Psoas muscle (tissue), 8 donors: ENCODE results near the gene PRPF8. TPM values are rescaled to one million over a fixed set of nuclear protein-coding genes. Genes with fewer than 3 reads are reported as not detected.

Experiments
- ATAC-seq, 4 donors: fragments of 200-7000 bp; cut with Tn5 transposase; one replicate each; pipeline ENCODE4 v1.9.1; 2020; ENCODE audit warnings: moderate library complexity in 3 of 4, mild to moderate bottlenecking in 2 of 4
- DNase-seq, 2 donors: peaks; one replicate each; pipeline ENCODE4 v3.0.0-alpha.2; 2020
- H3K27ac ChIP-seq: fragments of 200-600 bp; one replicate; pipeline ENCODE4 v1.8.0; 2022
- H3K27me3 ChIP-seq, 3 donors: fragments of 200-600 bp in 1 of 3; one replicate each; pipeline versions ENCODE4 v1.6.1 to v1.8.0; 2013 to 2022; ENCODE audit warnings: low read length in 2 of 3, mild to moderate bottlenecking in 2 of 3, moderate library complexity in 1 of 3; ENCODE audit not compliant: insufficient read depth in 3 of 3
- H3K36me3 ChIP-seq, 2 donors: fragments of 200-600 bp in 1 of 2; one replicate each; pipeline versions ENCODE4 v1.6.1 to v1.8.0; 2013 to 2022; ENCODE audit warnings: low read depth in 1 of 2, mild to moderate bottlenecking in 1 of 2, moderate library complexity in 1 of 2; ENCODE audit not compliant: insufficient read depth in 1 of 2
- H3K4me1 ChIP-seq: fragments of 200-600 bp; one replicate; pipeline ENCODE4 v1.8.0; 2022
- H3K4me3 ChIP-seq: fragments of 200-600 bp; one replicate; pipeline ENCODE4 v1.8.0; 2022; ENCODE audit warnings: mild to moderate bottlenecking
- H3K9me3 ChIP-seq: fragments of 200-600 bp; one replicate; pipeline ENCODE4 v1.8.0; 2022
- WGBS, 3 donors: extraction: QIAGEN DNeasy Blood & Tissue Kit; methylation state at CpG; one replicate each; pipeline versions ENCODE4 v1.1.6 to v1.1.7; 2013; 5-methylcytosine and 5-hydroxymethylcytosine counted together
- intact Hi-C, 2 donors: fragments of 100-400 bp; cut with DNase I; formaldehyde crosslinking; loops; one replicate each; pipeline versions ENCODE4 v1.11.0 to v1.14.2; 2022
- polyA plus RNA-seq, 3 donors: library from polyadenylated mRNA; stranded (reverse); fragments of 200-250 nt; gene quantifications; one replicate each; pipeline ENCODE4 v1.2.3, GENCODE V29; 2013
- total RNA-seq, 4 donors: library from RNA; stranded (reverse); fragmentation: NEBNext Ultra II Directional in 2 of 4; extraction: Animal tissue kit (Norgen Biotek cat#: 25700) in 2 of 4; gene quantifications; one replicate each; pipeline versions ENCODE4 v1.2.1 to v1.2.4, GENCODE V29; 2021 to 2023
- TF ChIP-seq, protein P1 (sequence below): fragments of 200-600 bp; IDR thresholded peaks from one replicate; pipeline ENCODE4 v1.8.0; 2022; ENCODE audit warnings: antibody characterized with exemption
- donor health status: healthy with polysubstance abuse.
- donor health status: DM: no; HTN: no; CAD: no; lungs with moderate emphysema.
- donor health status: Bipolar disorder and iron deficiency.
- donor health status: healthy.
- donor health status: DM: yes; HTN: yes; CAD: no.
- donor health status: DM: no; HTN: no; CAD: no.
- donor health status: DM: no; HTN: no; CAD: no.
- donor health status: DM: yes; HTN: yes; CAD: no.

Gene PRPF8
- total and polyA plus RNA-seq, 7 donors = 84.8 to 305 (median 218) TPM

DNA sequence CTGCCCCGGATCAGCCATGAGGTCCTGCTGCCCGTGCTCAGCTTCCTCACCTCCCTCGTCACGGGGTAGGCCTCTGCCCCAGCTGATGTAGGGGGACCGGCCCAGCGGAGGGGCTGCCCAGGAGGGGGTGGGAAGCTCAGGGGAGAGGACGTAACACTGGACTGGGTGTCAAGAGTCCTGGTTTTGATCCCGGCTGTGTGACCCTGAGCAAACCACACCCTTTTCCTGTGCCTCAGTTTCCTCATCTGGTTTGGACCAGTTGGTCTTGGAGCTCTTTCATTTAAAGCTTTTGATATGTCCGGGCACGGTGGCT is 46.5 kb upstream of the PRPF8 start:
- TF ChIP-seq, protein P1, sequence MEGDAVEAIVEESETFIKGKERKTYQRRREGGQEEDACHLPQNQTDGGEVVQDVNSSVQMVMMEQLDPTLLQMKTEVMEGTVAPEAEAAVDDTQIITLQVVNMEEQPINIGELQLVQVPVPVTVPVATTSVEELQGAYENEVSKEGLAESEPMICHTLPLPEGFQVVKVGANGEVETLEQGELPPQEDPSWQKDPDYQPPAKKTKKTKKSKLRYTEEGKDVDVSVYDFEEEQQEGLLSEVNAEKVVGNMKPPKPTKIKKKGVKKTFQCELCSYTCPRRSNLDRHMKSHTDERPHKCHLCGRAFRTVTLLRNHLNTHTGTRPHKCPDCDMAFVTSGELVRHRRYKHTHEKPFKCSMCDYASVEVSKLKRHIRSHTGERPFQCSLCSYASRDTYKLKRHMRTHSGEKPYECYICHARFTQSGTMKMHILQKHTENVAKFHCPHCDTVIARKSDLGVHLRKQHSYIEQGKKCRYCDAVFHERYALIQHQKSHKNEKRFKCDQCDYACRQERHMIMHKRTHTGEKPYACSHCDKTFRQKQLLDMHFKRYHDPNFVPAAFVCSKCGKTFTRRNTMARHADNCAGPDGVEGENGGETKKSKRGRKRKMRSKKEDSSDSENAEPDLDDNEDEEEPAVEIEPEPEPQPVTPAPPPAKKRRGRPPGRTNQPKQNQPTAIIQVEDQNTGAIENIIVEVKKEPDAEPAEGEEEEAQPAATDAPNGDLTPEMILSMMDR = no peak
- Histone ChIP-seq H3K4me1 (peaks cover 44% of the 10 kb centered on the region), H3K4me3 (peak overlapping the region; percentile 49), H3K9me3 (no peaks in the 10 kb centered on the region), H3K36me3 (peaks cover 5 to 73% of the 10 kb centered on the region in 2 donors), H3K27ac (peak overlapping the region; percentile 94), H3K27me3 (no peaks in the 10 kb centered on the region)
- ATAC-seq (no peak), DNase-seq (no peak)
- intact Hi-C loops = loop anchor here in 1 of 2 donors (2.0 kb wide), 1 partner anchor 32 kb away; the partner anchor contains the start of gene SERPINF1
- 48 to 80% (median 64%) methylated on average over 10 of the region's 10 CpGs for WGBS, 3 donors

DNA sequence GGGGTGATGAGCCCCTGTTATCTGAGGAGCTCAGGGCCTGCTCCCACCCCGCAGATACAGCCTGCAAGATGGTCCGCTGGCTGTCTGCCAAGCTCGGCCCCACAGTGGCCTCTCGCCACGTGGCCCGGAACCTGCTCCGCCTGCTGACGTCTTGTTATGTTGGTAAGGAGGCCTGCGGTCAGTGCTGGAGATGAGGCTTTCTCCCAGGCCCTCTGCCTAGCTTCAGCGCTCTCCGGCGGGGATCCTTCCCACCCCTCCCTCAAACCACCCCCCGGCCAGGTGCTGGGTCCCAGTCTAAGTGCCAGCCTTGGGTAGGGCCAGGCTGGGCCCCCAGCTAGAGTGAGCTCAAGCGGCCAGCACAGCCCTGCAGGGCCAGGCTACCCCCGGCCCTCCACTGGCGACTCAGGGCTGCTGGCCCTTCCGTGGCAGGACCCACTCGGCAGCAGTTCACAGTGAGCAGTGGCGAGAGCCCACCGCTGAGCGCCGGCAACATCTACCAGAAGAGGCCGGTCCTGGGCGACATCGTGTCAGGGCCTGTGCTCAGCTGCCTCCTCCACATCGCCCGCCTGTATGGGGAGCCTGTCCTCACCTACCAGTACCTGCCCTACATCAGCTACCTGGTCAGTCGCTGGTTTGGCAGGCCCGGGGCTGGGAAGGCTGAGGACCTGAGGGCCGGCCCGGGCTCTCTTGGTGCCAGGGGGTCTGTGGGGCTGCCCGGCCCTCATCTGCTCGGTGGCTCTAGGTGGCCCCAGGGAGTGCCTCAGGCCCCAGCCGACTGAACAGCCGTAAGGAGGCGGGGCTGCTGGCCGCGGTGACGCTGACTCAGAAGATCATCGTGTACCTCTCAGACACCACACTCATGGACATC is 45.9 kb upstream of the PRPF8 start:
- TF ChIP-seq, protein P1 = no peak
- WGBS, 3 donors = 43 to 57% (median 45%) methylated on average over 36 to 40 of the region's 40 CpGs
- peak; percentile 92 to 96 for DNase-seq
- Histone ChIP-seq H3K4me3 (peak overlapping the region; percentile 49), H3K4me1 (peaks cover 49% of the 10 kb centered on the region), H3K27ac (peak overlapping the region; percentile 94), H3K36me3 (peaks cover 5 to 68% of the 10 kb centered on the region in 2 donors), H3K27me3 (no peaks in the 10 kb centered on the region), H3K9me3 (no peaks in the 10 kb centered on the region)
- intact Hi-C loops = loop anchor here in 1 of 2 donors (2.0 kb wide), 1 partner anchor 32 kb away; the partner anchor contains the start of gene SERPINF1
- peak; percentile 90 to 92 (median 92) for ATAC-seq

DNA sequence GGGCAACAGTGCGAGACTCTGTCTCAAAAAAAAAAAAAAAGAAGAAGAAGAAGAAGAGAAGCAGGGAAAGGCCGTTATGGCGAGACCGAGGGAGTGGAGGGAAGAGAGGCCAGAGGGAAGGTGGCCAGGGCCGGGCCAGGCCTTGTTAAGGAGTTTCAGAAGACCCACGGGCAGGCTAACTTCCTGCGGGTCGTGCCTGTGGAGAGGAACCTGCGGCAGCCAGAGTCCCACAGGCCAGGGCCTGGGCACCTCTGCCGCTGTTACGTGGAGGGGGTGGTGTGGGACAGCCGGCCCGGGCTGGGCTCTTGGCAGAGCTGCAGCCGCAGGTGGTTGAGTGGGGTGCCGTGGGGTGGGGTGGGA is 45.3 kb upstream of the PRPF8 start:
- H3K4me1 ChIP-seq = peaks cover 55% of the 10 kb centered on the region
- H3K4me3 ChIP-seq = peak overlapping the region; percentile 49
- TF ChIP-seq, protein P1 = no peak
- WGBS, 3 donors = 28 to 51% (median 34%) methylated on average over 9 to 15 of the region's 15 CpGs
- H3K9me3 ChIP-seq = no peaks in the 10 kb centered on the region
- ATAC-seq = peak; percentile 26 to 54 (median 38)
- DNase-seq = no peak
- H3K27me3 ChIP-seq = no peaks in the 10 kb centered on the region
- intact Hi-C loops = loop anchor here (2.0 to 5.0 kb wide), 3 partner anchors 32 to 137 kb away; partner anchors contain the start of gene SERPINF1 (in 2 of the 2)
- H3K27ac ChIP-seq = peak overlapping the region; percentile 94
- peaks cover 5 to 62% of the 10 kb centered on the region in 2 donors for H3K36me3 ChIP-seq

DNA sequence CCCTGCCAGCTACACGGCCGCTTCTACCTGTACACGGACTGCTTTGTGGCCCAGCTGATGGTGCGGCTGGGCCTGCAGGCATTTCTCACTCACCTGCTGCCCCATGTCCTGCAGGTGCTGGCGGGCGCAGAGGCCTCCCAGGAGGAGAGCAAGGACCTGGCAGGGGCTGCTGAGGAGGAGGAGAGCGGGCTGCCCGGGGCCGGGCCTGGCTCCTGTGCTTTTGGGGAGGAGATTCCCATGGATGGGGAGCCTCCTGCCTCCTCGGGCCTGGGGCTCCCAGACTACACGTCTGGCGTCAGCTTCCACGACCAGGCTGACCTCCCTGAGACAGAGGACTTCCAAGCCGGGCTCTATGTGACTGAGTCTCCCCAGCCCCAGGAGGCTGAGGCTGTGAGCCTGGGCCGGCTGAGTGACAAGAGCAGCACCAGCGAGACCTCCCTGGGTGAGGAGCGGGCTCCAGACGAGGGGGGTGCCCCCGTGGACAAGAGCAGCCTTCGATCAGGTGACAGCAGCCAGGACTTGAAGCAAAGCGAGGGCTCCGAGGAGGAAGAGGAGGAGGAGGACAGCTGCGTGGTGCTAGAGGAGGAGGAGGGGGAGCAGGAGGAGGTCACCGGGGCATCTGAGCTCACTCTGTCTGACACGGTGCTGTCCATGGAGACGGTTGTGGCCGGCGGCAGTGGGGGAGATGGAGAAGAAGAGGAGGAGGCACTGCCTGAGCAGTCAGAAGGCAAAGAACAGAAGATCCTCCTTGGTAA is 43.4 kb upstream of the PRPF8 start:
- no peaks in the 10 kb centered on the region for H3K9me3 ChIP-seq
- WGBS, 3 donors = 81 to 87% (median 82%) methylated on average over 28 of the region's 28 CpGs
- H3K36me3 ChIP-seq = peaks cover 0 to 43% of the 10 kb centered on the region in 2 donors
- DNase-seq (peak in 1 of 2 donors; percentile 45), ATAC-seq (no peak)
- TF ChIP-seq, protein P1 = no peak
- H3K27ac ChIP-seq = peak overlapping the region; percentile 94
- H3K4me3 ChIP-seq = no peak overlapping the region
- H3K4me1 ChIP-seq = peaks cover 62% of the 10 kb centered on the region
- intact Hi-C loops = loop anchor here (5.0 kb wide), 2 partner anchors 34 to 139 kb away; partner anchors contain the start of gene SERPINF1 (in 1 of the 2)
- no peaks in the 10 kb centered on the region for H3K27me3 ChIP-seq
